Loucy (cell line): Measurements from ENCODE around the gene IFT81.

Experiments used
- H2AFZ ChIP-seq: fragments of 200-600 bp; sonication (generic); 2 replicates; pipeline ENCODE4 v1.6.0; 2016; ENCODE audit warnings: antibody characterized with exemption, mild to moderate bottlenecking, low read length, moderate library complexity
- H3F3A ChIP-seq: fragments of 200-600 bp; 2 replicates; pipeline ENCODE4 v1.6.0; 2016; ENCODE audit warnings: antibody characterized with exemption, low read depth, mild to moderate bottlenecking
- H3K27me3 ChIP-seq: fragments of 200-600 bp; sonication (generic); 2 replicates; pipeline ENCODE4 v1.6.1; 2014; ENCODE audit warnings: low read length, mild to moderate bottlenecking; ENCODE audit not compliant: insufficient read depth, poor library complexity, severe bottlenecking
- H3K36me3 ChIP-seq: fragments of 200-600 bp; sonication (generic); 2 replicates; pipeline ENCODE4 v1.6.1; 2016; ENCODE audit warnings: low read length; ENCODE audit not compliant: insufficient read depth
- H3K4me1 ChIP-seq: fragments of 200-600 bp; sonication (generic); 2 replicates; pipeline ENCODE4 v1.5.1; 2014; ENCODE audit warnings: low read length, mild to moderate bottlenecking; ENCODE audit not compliant: insufficient read depth, poor library complexity, severe bottlenecking
- H3K4me2 ChIP-seq: fragments of 200-600 bp; sonication (generic); 2 replicates; pipeline ENCODE4 v1.6.0; 2014; ENCODE audit warnings: antibody characterized with exemption, low read length, low read depth, mild to moderate bottlenecking; ENCODE audit not compliant: poor library complexity, severe bottlenecking
- H3K4me3 ChIP-seq: fragments of 200-600 bp; sonication (generic); 2 replicates; pipeline ENCODE4 v1.5.1; 2014; ENCODE audit warnings: low read length, mild to moderate bottlenecking, mixed read lengths; ENCODE audit not compliant: poor library complexity, severe bottlenecking
- H3K79me2 ChIP-seq: fragments of 200-600 bp; sonication (generic); 2 replicates; pipeline ENCODE4 v1.6.1; 2014; ENCODE audit warnings: low read length; ENCODE audit not compliant: insufficient read depth
- H3K9ac ChIP-seq: fragments of 200-600 bp; sonication (generic); 2 replicates; pipeline ENCODE4 v1.6.0; 2014; ENCODE audit warnings: mild to moderate bottlenecking, low read depth, low read length, moderate library complexity; ENCODE audit not compliant: poor library complexity, severe bottlenecking
- H3K9me2 ChIP-seq: fragments of 200-600 bp; sonication (generic); replicated peaks from 2 replicates; pipeline ENCODE4 v1.6.1; 2016; ENCODE audit warnings: low read depth, low read length, mixed read lengths
- H3K9me3 ChIP-seq: fragments of 200-600 bp; sonication (generic); 2 replicates; pipeline ENCODE4 v1.6.1; 2014; ENCODE audit warnings: mild to moderate bottlenecking, antibody characterized with exemption, low read length, low read depth; ENCODE audit not compliant: insufficient read depth
- H4K20me1 ChIP-seq: fragments of 200-600 bp; sonication (generic); 2 replicates; pipeline ENCODE4 v1.6.0; 2014; ENCODE audit warnings: antibody characterized with exemption, low read length, mild to moderate bottlenecking; ENCODE audit not compliant: insufficient read depth, poor library complexity, severe bottlenecking
- CTCF ChIP-seq: fragments of 200-600 bp; sonication (generic); conservative IDR thresholded peaks from 2 replicates; pipeline ENCODE4 v1.5.1; 2014; ENCODE audit warnings: mild to moderate bottlenecking, antibody characterized with exemption, low read length
- EZH2phosphoT487 ChIP-seq: fragments of 200-600 bp; IDR thresholded peaks from 2 replicates; pipeline ENCODE4 v1.6.1; 2018; ENCODE audit warnings: antibody characterized with exemption, mild to moderate bottlenecking, moderate library complexity, borderline replicate concordance

IFT81 gene

GRCh38 chr12:110198386-110198785 lies 74.2 kb downstream of the IFT81 start:
- H3K27me3 ChIP-seq = no peaks in the 10 kb centered on the region
- H3K4me2 ChIP-seq = no peak overlapping the region
- H3K36me3 ChIP-seq = no peaks in the 10 kb centered on the region
- H3K9ac ChIP-seq = no peak overlapping the region
- TF ChIP-seq CTCF = no peak
- TF ChIP-seq EZH2phosphoT487 = no peak
- H3F3A ChIP-seq = no peaks in the 10 kb centered on the region
- H4K20me1 ChIP-seq = no peaks in the 10 kb centered on the region
- 0 out of 2 replicates have a peak, but pooled peaks cover 3% of the 10 kb centered on the region for H3K9me3 ChIP-seq
- H3K4me3 ChIP-seq = no peak overlapping the region
- H3K9me2 ChIP-seq = no peaks in the 10 kb centered on the region
- peaks cover 19% of the 10 kb centered on the region for H3K4me1 ChIP-seq
- no peak overlapping the region; the same call in 1 of the 2 replicates for H2AFZ ChIP-seq
- H3K79me2 ChIP-seq = no peaks in the 10 kb centered on the region

GRCh38 chr12:110199339-110200123 lies 75.4 kb downstream of the IFT81 start:
- Histone ChIP-seq H3K9me2 (no peaks in the 10 kb centered on the region), H3K4me2 (peak overlapping the region; percentile 78), H3K36me3 (no peaks in the 10 kb centered on the region), H4K20me1 (no peaks in the 10 kb centered on the region), H3K4me1 (peaks cover 27% of the 10 kb centered on the region), H3K79me2 (no peaks in the 10 kb centered on the region), H3K9ac (peak overlapping the region; percentile 19), H2AFZ (peak overlapping the region; percentile 52), H3K9me3 (no peaks in the 10 kb centered on the region), H3F3A (no peaks in the 10 kb centered on the region), H3K27me3 (no peaks in the 10 kb centered on the region), H3K4me3 (peak overlapping the region; percentile 49)
- no peak for TF ChIP-seq EZH2phosphoT487
- TF ChIP-seq CTCF = no peak

GRCh38 chr12:110200124-110200417 lies 75.9 kb downstream of the IFT81 start:
- no peaks in the 10 kb centered on the region for H4K20me1 ChIP-seq
- H3K9ac ChIP-seq = no peak overlapping the region
- H3K9me3 ChIP-seq = no peaks in the 10 kb centered on the region
- no peaks in the 10 kb centered on the region for H3K79me2 ChIP-seq
- peak overlapping the region; percentile 52 for H2AFZ ChIP-seq
- TF ChIP-seq EZH2phosphoT487 = no peak
- no peaks in the 10 kb centered on the region for H3K36me3 ChIP-seq
- H3F3A ChIP-seq = no peaks in the 10 kb centered on the region
- peak overlapping the region; percentile 78 for H3K4me2 ChIP-seq
- no peaks in the 10 kb centered on the region for H3K9me2 ChIP-seq
- H3K4me3 ChIP-seq = peak overlapping the region; percentile 49
- no peaks in the 10 kb centered on the region for H3K27me3 ChIP-seq
- H3K4me1 ChIP-seq = peaks cover 30% of the 10 kb centered on the region

GRCh38 chr12:110201995-110202394 lies 77.8 kb downstream of the IFT81 start:
- H3K79me2 ChIP-seq = no peaks in the 10 kb centered on the region
- H3F3A ChIP-seq = no peaks in the 10 kb centered on the region
- H3K4me1 ChIP-seq = peaks cover 30% of the 10 kb centered on the region
- no peaks in the 10 kb centered on the region for H3K36me3 ChIP-seq
- H3K27me3 ChIP-seq = no peaks in the 10 kb centered on the region
- no peaks in the 10 kb centered on the region for H3K9me3 ChIP-seq
- H3K4me3 ChIP-seq = no peak overlapping the region
- TF ChIP-seq EZH2phosphoT487 = no peak
- TF ChIP-seq CTCF = no peak
- H3K9ac ChIP-seq = no peak overlapping the region
- no peak overlapping the region for H3K4me2 ChIP-seq
- H3K9me2 ChIP-seq = no peaks in the 10 kb centered on the region
- H2AFZ ChIP-seq = no peak overlapping the region
- no peaks in the 10 kb centered on the region for H4K20me1 ChIP-seq
